Amygdala (tissue), 56 donors: ENCODE results near the gene EHMT1.
A peak's percentile ranks its signal among the peaks of the same experiment; 100 is the strongest.

Source experiments
- DNase-seq, 56 donors: peaks; one replicate each; lab custom pipeline; 2025; lab: John Stamatoyannopoulos, UW

EHMT1 gene

DNA sequence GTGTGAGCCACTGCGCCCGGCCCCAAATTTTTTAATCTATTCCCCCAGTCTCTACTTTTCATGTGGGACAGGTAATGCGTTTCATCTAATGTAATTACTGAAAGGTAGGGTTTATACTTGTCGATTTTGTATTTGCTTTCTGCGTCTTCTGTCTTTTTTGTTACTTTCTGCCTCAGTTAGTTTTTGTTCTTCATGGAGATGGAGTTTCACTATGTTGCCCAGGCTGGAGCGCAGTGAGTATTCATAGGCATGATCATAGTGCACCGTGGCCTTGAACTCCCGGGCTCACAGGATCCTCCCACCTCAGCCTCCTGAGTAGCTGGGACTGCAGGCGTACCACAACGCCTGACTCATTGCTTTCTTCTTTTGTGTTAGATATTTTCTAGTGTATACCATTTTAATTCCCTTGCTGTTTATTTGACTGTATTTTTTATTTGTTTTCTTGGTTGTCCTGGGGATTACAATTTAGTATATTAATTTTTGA, 23.4 kb downstream of the EHMT1 start:
- no peak for DNase-seq

DNA sequence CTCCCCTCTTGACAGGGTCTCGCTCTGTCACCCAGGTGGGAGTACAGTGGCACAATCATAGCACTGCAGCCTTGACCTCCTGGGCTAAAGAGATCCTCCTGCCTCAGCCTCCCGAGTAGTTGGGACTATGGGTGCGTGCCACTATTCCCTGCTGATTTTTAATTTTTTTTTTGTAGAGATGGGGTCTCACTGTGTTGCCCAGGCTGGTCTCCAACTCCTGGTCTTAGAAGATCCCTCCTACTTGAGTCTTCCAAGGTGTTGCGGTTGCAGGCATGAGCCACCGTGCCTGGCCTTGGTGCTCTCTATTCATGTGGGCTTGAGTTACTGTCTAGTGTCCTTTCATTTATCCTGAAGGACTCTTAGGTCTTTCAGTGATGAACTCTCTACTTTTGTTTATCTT, 24.1 kb downstream of the EHMT1 start:
- DNase-seq = no peak

DNA sequence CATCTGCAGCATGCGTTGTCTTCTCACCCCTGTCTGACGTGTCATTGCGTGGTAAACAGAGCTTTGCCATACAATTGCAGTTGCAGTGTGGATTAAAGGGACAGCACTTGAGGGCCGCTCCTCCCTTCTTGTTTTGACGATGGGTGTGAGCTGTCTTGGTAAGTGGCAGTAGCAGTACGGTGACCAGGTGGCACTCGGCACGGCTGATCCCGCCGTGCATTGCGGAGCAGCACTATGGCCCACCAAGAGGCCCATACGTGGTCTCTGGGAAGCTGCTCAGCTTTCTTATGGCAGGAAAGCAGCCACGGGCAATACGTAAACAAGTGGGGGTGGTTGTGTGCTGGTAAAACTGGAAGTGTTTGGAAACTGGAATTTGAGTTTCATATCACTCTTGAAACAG, 25.1 kb downstream of the EHMT1 start:
- DNase-seq = no peak

DNA sequence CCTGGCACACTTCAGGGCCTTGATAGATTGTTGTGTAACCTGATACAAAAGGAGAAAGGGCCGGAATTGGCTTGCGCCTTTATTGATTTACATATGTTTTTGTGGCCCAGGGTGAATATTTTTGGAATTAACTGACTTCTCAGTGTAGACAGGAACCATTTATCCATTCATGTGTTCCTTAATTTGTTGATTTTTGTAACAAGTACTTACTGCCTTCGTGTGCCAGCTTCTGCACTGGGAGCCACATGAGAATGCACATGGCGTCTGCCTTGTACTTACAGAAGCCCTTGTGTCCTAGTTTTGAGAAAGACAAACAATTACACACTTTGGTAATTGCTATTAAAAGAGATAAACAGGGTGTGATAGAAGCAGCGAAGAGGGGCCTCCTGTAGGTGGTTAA, 26.4 kb downstream of the EHMT1 start:
- DNase-seq = no peak

DNA sequence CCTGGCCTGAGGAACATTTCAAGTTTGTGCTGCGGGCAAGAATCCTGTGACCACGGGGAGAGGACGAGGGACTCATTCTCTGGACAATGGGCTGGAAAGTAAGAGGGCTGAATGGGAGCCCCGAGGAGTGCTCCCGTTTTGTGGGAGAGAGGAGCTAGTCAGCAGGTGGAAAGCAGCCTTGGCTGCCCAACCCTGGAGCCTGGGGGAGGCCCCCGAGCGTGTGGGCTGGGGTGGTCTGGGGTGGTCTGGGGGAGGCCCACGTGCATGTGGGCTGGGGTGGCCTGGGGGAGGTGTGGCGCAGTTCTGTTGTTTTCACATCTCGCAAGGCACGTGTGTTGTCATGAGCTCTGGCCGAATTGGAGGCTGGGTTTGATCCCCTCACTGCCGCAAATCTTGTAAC, 27.5 kb downstream of the EHMT1 start:
- no peak for DNase-seq

DNA sequence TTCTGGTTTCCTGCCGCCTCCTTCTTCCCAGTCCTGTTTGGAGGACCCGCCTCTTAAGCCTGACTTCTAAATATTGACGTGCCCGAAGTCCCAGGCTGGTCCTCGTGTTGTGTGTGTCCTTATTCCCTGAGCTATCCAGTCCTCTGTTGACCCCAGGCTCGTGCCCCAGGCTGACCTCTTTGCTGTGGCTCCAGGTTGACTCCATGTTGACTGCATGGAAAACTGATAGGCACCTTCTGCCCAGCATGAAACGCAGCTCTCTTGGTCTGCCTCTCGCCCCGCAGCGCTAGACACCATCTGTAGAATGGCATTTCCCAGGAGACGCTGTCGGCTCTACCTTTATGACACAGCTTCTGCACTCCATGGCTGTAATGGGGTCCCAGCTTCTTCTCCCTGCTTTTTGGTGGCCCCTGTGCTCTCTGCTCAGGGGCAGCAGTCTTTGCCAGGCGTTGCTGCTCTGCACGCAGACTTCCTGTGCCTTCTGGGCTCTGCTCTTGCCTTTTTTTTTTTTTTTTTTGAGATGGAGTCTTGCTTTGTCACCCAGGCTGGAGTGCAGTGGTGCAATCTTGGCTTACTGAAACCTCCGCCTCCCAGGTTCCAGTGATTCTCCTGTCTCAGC, 28.4 kb downstream of the EHMT1 start:
- no peak for DNase-seq

DNA sequence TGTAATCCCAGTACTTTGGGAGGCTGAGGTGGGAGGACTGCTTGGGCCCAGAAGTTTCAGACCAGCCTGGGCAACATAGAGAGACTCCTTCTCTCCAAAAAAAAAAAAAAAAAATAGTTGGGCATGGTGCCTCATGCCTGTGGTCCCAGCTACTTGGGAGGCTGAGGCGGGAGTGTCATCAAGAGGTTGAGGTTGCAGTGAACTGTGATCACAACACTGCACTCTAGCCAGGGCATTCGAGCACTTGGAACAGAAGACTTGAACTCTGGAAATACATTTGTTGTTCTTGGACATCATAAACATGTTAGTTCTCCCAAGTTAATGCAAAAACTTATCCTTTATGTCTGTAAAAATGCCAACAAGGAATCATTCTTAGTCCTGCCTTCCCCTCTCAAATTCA, 29.6 kb downstream of the EHMT1 start:
- no peak for DNase-seq

DNA sequence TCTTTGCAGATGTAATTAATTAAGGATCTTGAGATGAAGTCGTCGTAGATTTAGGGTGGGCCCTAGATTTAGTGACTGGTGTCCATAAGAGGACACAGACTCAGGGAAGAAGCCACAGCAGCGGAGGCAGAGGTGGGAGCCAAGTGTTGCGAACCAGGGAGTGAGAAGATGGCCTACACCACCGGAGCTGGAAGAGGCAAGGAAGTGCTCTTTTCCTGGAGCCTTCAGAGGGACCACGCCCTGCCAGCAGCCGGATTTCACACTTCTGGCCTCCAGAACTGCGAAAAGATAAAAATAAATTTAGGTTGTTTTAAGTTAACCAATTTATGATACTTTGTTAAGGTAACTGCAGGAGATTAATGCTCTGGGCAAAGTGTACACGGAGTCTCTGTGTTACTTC, 30.7 kb downstream of the EHMT1 start:
- no peak for DNase-seq

DNA sequence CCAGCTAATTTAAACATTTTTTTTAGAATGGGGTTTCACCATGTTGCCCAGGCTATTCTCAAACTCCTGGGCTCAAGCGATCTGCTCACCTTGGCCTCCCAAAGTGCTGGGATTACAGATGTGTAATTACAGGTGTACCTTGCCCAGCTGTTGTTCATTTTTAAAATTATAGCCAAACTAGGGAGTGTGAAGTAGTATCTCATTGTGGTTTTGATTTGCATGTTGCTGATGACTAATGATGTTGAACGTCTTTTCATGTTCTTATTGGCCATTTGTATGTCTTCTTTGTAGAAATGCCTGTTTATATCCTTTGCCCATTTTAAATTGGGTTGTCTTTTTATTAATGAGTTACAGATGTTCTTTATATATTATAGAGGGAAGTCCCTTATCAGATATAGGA, 31.5 kb downstream of the EHMT1 start:
- DNase-seq = no peak

DNA sequence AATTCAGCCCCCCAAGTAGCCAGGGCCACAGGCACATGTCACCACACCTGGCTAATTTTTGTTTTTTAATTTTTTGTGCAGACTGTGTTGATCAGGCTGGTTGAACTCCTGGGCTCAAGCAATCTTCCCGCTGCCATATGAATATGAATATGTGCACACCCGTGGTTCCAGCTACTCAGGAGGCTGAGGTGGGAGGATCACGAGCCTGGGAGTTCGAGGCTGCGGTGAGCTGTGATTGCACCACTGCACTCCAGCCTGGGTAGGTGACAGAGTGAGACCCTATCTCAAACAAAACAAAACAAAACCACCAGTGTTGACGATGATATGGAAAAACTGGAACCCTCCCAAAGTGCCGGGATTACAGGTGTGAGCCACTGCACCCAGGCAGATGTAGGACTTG, 32.0 kb downstream of the EHMT1 start:
- no peak for DNase-seq

DNA sequence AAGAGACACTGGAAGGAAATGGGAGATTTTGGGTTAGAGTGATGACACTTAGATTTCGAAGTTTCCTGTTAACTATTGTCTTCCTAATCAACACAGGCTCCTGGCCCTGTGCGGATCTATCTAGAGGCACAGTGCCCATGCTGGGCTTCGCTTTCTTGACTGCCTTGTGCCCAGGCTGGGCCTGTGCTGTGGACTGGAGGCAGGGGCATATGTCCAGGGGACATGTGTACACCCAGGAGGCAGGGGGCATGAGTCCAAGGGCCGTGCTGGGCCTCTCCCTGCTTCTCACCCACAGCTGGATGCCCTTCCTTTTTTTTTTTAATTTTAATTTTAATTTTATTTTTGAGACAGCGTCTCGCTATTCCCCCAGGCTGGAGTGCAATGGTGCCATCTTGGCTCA, 37.6 kb downstream of the EHMT1 start:
- DNase-seq = no peak

DNA sequence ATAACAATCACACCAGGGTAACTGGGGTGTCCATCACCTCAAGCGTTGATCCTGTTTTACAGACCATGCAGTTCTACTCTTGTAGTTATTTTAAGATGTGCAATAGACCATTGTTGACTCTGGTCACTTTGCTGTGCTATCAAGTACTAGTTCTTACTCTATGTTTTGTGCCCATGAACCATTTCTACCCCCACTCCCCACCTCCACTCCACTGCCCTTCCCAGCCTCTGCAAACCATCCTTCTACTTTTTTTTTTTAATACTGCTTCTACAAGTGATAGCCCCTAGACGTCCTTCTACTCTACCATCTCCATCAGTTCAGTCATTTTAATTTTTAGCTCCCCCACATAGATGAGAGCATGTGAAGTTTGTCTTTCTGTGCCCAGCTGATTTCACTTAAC, 38.8 kb downstream of the EHMT1 start:
- DNase-seq = no peak

DNA sequence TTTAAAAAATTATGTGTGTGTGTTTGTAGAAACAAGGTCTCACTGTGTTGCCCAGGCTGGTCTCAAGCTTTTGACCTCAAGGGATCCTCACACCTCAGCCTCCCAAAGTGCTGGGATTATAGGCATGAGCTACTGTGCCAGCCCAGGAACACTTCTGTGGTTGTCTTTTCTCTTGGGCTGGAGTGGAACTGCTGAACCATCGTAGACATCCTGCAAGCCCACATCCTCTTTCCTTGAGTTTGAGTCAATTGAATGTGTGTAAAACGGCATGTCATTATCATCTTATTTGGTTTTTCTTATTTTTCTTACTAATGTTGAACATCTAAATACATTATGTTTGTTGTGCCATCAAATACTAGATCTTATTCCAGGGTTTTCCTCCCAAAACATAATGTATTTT, 40.0 kb downstream of the EHMT1 start:
- DNase-seq = no peak

DNA sequence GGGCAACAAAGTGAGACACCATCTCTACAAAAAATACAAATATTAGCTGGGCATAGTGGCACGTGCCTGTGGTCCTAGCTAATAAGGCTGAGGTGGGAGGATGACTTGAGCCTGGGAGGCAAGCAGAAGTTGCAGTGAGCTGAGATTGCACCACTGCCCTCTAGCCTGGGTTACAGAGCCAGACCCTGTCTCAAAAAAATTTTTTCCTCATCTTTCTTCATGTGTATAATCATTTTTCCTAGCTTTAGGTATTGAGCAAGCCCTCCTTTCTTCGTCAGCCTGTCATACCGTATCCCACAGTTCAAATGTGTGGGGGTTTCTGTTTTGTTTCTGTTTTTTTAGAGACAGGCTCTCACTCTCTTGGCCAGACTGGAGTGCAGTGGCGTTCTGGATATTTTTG, 41.3 kb downstream of the EHMT1 start:
- no peak for DNase-seq

DNA sequence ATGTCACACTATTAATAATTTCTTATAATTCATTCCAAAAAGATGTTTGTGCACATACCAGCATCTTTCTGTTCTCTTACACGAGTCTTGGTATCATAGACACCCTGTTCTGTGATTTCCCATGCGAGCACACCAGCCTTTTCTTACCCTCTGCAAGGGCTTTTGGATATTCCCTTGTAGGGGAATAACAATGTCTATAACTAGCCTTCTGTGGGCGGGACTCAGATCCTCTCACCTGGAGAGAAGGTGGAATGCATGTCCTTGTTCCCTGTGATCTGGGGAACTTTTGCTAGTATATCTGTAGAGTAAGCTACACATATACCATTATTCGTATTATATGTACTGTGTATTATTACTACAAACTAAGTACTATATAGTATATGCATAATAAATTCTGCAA, 44.8 kb downstream of the EHMT1 start:
- no peak for DNase-seq

DNA sequence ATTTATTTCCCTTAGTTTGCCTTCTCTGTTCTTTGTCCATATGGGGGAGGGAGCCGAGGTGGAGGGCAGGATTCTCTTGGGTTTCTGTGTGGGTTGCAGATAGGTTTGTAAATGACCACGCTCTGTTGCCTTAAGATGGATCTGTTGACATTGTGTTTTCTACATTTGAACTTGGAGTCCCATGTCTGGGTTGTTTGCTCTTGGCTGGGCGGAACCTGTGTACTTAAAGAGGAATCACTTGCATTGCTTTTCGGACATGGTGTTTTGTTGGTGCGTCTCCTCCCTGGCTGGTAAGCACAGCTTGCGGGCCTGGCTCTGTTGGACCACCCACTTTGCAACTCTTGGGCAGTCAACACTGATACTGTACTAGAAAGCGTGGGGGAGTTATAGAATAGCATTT, 45.9 kb downstream of the EHMT1 start:
- no peak for DNase-seq

DNA sequence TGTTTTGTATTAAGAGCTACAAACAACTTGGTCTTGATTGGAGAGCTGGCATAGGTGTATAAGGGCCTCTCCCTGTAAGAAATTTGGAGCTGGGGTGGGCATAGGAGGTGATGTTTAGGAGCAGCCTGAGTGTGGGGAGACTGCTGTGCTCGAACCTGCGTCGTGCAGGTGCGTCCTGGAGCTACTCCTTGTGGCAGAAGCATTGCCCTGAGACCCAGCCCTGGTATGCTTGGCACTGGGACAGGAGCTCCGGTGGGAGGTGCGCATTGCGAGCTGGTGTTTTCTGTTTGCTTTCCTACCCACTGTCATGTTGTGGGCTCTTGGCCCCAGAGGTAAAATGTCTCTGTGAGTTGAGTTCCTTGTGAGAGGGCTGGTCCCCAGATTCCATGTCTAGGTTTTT, 46.4 kb downstream of the EHMT1 start:
- no peak for DNase-seq

DNA sequence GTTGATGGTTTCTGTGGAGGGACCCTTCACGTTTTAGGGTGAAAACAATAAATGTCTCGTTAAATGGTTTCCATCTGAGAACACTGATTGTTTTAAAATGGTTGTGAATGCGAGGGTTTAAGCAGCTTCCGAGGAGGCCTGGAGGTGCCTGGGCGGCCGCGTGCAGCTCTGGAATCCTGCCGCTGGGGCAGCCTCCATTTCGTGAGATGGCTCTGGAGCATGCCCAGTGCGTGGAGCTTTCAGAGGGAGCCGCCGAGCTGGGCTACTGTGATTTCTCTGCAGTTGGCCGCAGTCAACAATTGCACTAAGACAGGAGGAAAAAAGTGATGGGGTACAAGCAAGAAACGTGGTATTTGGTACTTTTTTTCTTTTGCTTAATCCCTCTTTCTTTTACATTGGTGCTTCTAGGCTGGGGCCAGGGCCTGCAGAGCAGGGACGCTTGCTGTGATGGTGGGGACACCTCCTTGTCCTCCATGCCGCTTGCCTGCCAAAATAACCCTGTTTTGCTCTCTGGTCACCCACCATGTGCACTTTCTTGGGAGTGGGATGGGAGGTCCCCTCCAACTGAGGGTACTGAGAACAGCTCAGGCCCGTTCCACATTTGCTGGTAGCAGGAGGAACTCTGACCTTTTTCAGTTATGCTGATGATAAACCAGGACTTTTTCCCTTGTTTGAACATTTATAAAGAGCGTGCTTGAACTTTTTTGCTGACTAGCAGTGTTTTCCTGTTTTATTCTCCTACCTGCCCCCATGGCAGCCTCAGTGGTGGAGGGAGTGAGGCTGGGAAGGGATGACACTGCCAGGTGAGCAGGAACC, 47.1 kb downstream of the EHMT1 start:
- DNase-seq = peak in 40 of 56 donors; percentile 16 to 78 (median 43)

DNA sequence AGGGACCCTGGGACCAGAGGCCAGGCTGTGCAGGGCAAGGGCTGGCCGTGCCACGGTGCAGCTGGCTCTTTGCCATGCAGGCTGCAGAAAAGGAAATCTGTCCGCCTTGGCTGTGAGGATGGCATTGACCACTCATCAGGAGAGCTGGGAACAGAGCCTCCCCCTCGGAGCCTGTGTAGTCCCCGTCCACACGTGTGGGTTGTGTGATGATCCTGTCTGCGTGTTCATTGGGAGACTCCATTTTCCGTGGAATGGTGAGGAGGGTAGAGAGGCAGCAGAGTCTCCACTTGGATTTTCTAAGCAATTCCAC, 47.7 kb downstream of the EHMT1 start:
- peak in 6 of 56 donors; percentile 15 to 48 (median 28) for DNase-seq

DNA sequence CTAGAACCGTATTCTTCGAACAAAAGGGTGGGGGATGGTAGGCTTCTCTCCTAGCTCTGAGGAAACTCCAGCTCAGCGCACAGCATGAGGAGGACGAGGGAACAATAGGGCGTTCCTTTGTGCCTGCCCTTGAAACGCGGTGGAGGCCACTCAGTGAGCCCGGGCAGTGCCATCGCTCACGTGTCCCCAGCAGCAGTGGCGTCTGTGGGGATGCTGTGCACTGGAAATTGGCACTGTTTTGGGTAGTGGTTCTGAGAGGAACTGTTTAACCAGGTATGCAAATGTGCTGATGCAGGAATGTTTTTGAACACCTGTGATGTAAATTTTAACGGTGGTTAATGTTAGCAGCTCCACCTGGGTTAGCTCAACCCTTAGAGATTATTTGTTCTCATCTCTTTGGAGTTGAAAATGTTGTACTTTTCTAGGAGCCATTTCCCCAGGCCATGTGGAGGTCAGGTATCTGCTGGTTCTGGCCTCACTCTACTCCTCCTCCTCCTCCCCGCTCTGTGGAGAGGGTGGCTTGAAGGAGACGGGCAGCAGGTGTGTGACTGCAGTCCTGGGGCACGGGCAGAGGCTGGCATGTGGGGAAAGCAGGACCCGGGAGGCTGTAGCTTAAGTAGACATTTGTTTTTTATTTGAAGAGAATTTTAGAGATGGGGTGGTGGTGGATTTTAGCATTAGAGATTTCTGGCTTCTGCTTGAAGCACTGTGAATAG, 48.3 kb downstream of the EHMT1 start:
- peak in 21 of 56 donors; percentile 19 to 71 (median 37) for DNase-seq

DNA sequence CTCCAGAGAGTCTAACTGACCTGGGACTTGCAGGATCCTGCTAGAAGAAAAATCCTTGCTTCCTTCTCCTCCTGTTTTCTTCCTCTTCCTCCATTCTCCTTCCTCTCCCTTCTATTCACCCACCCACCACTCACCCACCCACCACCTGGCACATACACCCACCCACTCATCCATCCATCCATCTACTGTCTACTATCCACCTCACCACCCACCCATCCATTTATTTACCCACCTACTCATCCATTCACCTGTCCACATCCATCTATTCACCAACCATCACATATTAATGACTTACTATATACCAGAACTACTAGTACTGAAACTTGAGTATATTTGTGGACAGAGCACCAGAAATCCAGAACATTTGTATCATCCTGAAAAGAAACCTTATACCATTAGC, 49.4 kb downstream of the EHMT1 start:
- DNase-seq = no peak

DNA sequence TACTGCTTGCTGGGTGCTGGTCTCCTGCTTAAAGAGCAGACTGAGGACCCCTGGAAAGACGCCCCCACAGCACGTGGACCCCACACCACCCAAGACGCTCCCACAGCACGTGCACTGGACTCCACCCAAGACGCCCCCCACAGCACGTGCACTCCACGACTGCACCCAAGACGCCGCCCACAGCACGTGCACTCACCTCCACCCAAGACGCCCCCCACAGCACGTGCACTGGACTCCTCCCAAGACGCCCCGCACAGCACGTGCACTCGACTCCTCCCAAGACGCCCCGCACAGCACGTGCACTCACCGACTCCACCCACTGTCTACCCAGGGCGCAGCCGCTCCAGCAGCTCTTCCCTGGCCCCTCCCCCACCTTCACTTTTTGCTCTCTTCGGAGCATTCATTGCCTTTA, 50.5 kb downstream of the EHMT1 start:
- DNase-seq = peak in 1 of 56 donors; percentile 55
